NCI-H1105 treated with DMSO at 0.1 percent for 48 hours (cell line): ENCODE measurements around the gene NODAL.
"Not testable (repeated sequence)": the region's sequence is repeated elsewhere in the genome, so short reads cannot be mapped to it uniquely, and the experiment has no call there.

Experiments used
- DNase-seq: peaks from one replicate; lab custom pipeline; 2025; lab: John Stamatoyannopoulos, UW

The NODAL gene

GRCh38 chr10:70441161-70441894 is at the start of gene NODAL:
TSS of gene NODAL (minus strand) at chr10:70441681. CDS start at chr10:70441667, 14 bp downstream.
- no peak for DNase-seq

DNA sequence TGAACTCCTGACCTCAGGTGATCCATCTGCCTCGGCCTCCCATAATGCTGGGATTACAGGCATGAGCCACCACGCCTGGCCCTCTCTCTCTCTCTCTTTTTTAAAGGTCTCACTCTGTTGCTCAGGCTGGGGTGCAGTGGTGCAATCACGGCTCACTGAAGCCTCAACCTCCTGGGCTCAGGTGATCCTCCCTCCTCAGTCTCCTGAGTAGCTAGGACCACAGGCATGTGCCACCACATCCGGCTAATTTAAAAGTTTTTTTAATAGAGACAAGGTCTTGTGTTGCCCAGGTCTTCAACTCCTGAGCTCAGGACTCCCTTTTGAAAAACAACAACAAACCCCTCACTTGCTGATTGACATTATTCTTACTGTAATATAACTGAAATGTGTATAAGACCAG is 48.7 kb upstream of the NODAL start:
- no peak for DNase-seq

DNA sequence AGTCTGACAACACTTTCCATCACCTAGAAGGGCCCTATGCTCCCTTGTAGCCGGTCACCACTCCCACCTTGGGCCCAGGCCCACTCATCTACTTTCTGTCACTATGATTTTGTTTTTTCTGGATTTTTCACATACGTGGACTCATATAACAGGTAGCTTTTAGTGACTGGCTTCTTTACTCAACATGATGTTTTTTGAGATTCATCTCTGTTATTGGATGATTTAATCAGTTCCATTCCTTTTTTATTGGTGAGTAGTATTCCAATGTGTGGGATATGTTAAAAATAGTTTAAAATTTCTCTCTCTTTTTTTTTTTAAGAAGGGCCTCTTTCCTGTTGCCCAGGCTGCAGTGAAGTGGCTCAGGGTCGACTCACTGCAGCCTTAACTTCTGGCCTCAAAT is 46.3 kb upstream of the NODAL start:
- DNase-seq, result no peak

- DNase-seq, result not testable (repeated sequence)
These were observed 42.4 kb upstream of the NODAL start for GRCh38 chr10:70483872-70484271.

GRCh38 chr10:70482982-70483760 is 41.7 kb upstream of the NODAL start:
- DNase-seq, result no peak

GRCh38 chr10:70481831-70482530 is 40.5 kb upstream of the NODAL start:
- DNase-seq, result no peak

- no peak for DNase-seq
These were observed 39.6 kb upstream of the NODAL start for GRCh38 chr10:70481105-70481504.

DNA sequence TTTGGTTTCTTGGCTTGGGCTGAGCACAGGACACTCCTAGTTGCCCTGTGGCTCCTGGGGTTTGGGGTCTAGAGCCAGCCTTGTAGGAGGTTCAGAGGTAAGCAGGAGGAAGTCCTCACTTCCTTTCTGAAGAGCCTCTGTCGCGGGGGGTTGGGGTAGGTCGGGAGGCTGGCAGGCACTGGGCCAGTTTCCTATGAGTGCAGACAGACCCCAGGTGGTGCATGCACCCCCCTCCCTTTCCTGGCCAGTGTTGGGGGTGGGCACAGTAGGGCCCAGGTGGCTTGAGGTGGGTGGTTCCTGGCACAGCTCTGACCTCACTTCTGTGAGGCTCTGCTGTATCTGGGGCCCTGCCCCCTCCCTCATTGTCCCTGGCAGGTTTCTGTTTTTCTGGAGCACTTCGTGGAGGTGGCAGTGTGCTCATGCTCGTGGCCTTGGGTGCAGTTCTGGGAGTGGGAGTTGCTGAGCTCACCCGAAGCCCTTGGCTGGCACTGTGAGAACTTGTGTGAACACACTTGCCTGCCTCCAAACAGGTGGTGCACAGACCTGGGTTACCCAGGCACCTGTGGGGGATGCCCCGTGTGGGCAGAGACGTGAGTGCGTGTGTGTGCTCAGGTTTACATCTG is 38.9 kb upstream of the NODAL start:
- peak; percentile 5 for DNase-seq

GRCh38 chr10:70479626-70480238 is 38.3 kb upstream of the NODAL start:
- DNase-seq, result no peak

GRCh38 chr10:70479165-70479581 is 37.7 kb upstream of the NODAL start:
- DNase-seq, result no peak

DNA sequence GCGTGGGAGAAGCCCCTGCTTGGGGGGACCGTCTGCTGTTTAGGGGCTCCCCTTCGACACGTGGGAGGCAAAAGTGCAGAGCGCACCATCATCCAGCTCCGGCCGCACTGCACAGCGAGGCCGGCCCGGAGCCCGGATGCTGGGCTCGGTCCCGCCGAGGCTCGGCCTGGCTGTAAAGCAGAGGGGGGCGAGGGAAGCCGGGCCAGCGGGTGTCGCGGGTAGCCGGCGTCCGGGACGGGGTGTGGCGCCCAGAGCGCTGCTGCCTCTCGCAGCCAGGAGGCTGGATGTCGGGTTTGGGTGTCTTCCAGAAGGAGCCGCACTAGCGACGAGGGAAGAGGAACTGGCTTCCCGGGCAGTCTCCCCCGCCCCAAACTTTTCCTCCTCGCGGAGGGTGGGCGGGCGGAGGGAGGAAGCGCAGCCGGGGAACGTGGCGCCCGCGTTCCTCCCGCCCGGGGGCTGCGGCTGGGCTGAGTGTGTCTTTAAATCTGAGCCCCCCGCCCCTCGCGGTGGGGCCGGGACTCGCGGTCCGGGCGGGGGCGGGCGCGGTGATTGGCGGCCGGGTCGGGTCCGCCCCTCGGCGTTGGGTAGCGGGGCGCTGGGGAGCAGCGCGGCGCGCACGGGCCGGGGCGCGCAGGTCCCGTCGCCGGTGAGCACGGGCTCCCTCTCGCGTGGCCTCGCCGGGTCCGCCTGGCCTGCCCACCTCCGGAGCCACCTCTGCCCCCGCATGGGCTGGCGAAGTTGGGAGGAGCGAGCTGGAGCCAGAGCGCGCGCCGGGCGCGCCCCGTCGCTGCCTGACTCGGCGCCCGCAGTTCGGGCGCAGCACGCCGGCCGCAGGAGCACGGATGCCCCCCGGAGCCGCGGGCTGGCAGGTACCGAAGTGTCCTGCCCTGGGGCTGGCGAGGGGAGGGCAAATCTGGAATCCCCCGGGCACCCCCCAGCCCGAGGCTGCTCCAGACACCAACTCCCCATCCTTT is 37.0 kb upstream of the NODAL start, which contains the start of gene PALD1:
TSS of gene PALD1 (plus strand) at position 577 of the 974 bp plus-strand sequence. CDS start 47,185 bp downstream, outside the sequence.
- peak; percentile 7 for DNase-seq

GRCh38 chr10:70477661-70478162 is 36.2 kb upstream of the NODAL start:
- no peak for DNase-seq

GRCh38 chr10:70476249-70477035 is 35.0 kb upstream of the NODAL start:
- no peak for DNase-seq

DNA sequence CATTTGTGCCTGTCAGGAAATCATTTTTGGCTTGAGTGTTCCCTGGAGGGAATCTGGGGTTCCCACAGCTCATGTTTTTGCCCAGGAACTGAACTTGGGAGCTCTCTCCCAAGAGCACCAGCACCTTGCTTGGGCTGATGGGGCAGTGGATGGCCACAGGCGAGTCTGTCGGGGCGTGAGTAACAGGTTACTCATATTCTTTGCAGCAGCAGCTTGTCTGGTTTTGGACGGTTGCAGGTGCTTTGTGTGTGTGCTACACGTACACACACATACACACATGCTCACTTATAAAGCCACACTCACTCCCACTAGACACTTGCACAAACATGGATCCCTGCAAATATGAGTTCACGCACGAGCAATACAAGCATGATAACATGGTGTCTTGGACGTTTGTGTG is 34.2 kb upstream of the NODAL start:
- DNase-seq, result no peak

GRCh38 chr10:70474780-70475179 is 33.3 kb upstream of the NODAL start:
- no peak for DNase-seq

GRCh38 chr10:70472799-70473454 is 31.4 kb upstream of the NODAL start:
- no peak for DNase-seq

DNA sequence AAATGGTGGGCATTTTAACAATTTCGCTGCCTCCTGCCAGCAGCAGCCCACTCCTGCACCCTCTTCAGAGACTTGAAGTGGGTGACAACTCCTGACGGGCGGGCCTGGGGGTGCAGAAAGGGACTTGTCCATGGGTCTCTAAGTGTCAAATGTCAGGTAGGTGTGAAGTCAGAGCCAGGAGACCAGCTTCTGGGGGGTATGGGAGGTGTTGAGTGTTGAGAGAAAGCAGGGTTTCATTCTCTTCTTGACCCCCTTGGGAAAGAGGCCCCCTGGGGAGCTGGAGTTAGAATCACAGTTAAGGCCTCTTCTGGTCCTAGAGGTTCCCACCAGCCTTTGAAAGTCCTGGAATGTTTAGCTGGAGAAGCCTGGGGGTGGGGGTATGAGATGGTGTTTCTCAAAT is 25.5 kb upstream of the NODAL start:
- no peak for DNase-seq

DNA sequence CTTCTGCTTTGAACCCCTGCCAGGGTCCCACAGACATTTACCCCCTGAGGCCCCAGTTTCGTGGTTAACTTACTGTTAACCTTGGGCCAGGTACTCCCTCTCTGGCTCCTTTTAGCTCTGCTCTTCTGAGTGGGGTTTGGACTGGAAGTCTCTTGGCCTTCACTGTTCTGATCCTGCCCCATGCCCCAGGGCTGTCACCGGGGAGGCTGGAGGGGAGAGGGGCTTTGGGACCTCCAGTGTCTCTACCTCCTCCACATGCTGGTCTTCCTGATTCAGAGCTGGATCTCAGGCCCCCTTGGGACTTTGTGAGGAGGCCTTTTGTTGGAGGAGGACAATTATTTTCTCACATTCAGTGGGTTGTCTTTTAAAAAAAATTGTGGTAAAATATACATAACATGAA is 24.4 kb upstream of the NODAL start:
- no peak for DNase-seq

- DNase-seq, result no peak
These were observed 23.8 kb upstream of the NODAL start for GRCh38 chr10:70465278-70465677.
